ENCODE measurements around the gene TFR2. TPM values are rescaled to one million over a fixed set of nuclear protein-coding genes. Genes with fewer than 3 reads are reported as not detected.

TFR2 gene
- total and polyA plus RNA-seq, 2 of the 13 experiments (the other 11 are each of a cell fraction or from before 2014, with no cell fraction given): 36.9 to 64.2 TPM

- no peak for TF ChIP-seq KDM5B (CRISPR knock-in tag; IDR thresholded peaks at IDR 0.05; ENCODE audit: borderline replicate concordance)
- no peak for TF ChIP-seq ZNF337 (CRISPR knock-in tag; IDR thresholded peaks at IDR 0.05; ENCODE audit: borderline replicate concordance, low read depth)
- TF ChIP-seq YY1 (IDR thresholded peaks at IDR 0.05; ENCODE audit: insufficient read depth, insufficient replicate concordance, low read depth, low read length): peak; percentile 76
- TF ChIP-seq NFIC (IDR thresholded peaks at IDR 0.05; ENCODE audit: low read length): no peak
- no peak for TF ChIP-seq ZMYM3 (CRISPR knock-in tag; IDR thresholded peaks at IDR 0.05)
- TF ChIP-seq MAX (IDR thresholded peaks at IDR 0.05): peak; percentile 51; the same call in 1 of the 2 replicates
- TF ChIP-seq ZNF770 (CRISPR knock-in tag; IDR thresholded peaks at IDR 0.05): no peak
- TF ChIP-seq ZNF414 (CRISPR knock-in tag; IDR thresholded peaks at IDR 0.05): no peak
- peak; percentile 63 for TF ChIP-seq GABPA (IDR thresholded peaks at IDR 0.05; ENCODE audit: low read depth, low read length)
- peak; percentile 83 for TF ChIP-seq GABPA (CRISPR knock-in tag; IDR thresholded peaks at IDR 0.05; ENCODE audit: low read depth)
- TF ChIP-seq SALL2 (CRISPR knock-in tag; IDR thresholded peaks at IDR 0.05): no peak
- TF ChIP-seq ZNF44 (CRISPR knock-in tag; IDR thresholded peaks at IDR 0.05): no peak
- no peak for TF ChIP-seq ZNF207 (IDR thresholded peaks at IDR 0.05; ENCODE audit: borderline replicate concordance)
- TF ChIP-seq NFYB (CRISPR knock-in tag; IDR thresholded peaks at IDR 0.05): peak; percentile 92
- no peak for TF ChIP-seq ZNF460 (CRISPR knock-in tag; IDR thresholded peaks at IDR 0.05; ENCODE audit: borderline replicate concordance)
- TF ChIP-seq ZNF205 (CRISPR knock-in tag; IDR thresholded peaks at IDR 0.05): no peak
- TF ChIP-seq IKZF4 (CRISPR knock-in tag; IDR thresholded peaks at IDR 0.05; ENCODE audit: borderline replicate concordance, low read depth, not compliant biosample characterization): no peak
- peak; percentile 38; the same call in 1 of the 2 replicates for TF ChIP-seq HNF1B (CRISPR knock-in tag; IDR thresholded peaks at IDR 0.05)
- no peak for TF ChIP-seq NBN (conservative IDR thresholded peaks at IDR 0.05)
- TF ChIP-seq ZBTB7B (CRISPR knock-in tag; IDR thresholded peaks at IDR 0.05): no peak
- no peak for TF ChIP-seq ZNF678 (CRISPR knock-in tag; IDR thresholded peaks at IDR 0.05)
- TF ChIP-seq ZNF383 (CRISPR knock-in tag; IDR thresholded peaks at IDR 0.05; ENCODE audit: borderline replicate concordance): no peak
- TF ChIP-seq CCAR2 (optimal IDR thresholded peaks at IDR 0.05; ENCODE audit: low read depth, low read length): no peak
- no peak for TF ChIP-seq ZBTB49 (CRISPR knock-in tag; IDR thresholded peaks at IDR 0.05; ENCODE audit: borderline replicate concordance)
Measured at GRCh38 chr7:100611983-100612729, 29.2 kb downstream of the TFR2 start, which contains the start of gene MOSPD3 (continued).
